ENCODE measurements around the gene RAB5A. TPM values are rescaled to one million over a fixed set of nuclear protein-coding genes. Genes with fewer than 3 reads are reported as not detected.
"Not testable (repeated sequence)": the region's sequence is repeated elsewhere in the genome, so short reads cannot be mapped to it uniquely, and the experiment has no call there.

RAB5A gene
- total RNA-seq, 3 donors from 2014 or later = 72.8 to 97.2 (median 82.9) TPM

DNA sequence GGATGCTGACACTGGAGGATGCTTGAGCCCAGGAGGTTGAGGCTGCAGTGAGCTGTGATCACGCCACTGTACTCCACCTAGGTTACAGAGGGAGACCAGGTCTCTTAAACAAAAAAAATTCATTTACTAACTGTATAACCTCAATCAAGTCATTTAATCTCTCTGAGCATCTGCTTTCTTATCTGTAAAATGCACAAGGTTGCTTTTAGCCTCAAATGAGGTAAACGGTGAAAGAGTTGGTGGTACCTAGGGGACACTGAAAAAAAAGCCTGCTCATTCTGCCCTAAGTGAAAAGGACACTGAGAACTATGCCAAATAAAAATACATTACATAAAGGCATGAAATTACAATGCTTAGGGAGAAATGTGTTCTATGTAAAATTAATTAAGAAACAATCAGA, 61.7 kb downstream of the RAB5A start:
- DNase-seq (ENCODE audit: low spot score in 2 of 2) = no peak
- Histone ChIP-seq H3K4me1 (no peaks in the 10 kb centered on the region), H3K27me3 (no peaks in the 10 kb centered on the region), H3K4me3 (no peak overlapping the region), H3K27ac (no peak overlapping the region), H3K36me3 (no peaks in the 10 kb centered on the region), H3K9me3 (no peaks in the 10 kb centered on the region)
- TF ChIP-seq, protein P1, sequence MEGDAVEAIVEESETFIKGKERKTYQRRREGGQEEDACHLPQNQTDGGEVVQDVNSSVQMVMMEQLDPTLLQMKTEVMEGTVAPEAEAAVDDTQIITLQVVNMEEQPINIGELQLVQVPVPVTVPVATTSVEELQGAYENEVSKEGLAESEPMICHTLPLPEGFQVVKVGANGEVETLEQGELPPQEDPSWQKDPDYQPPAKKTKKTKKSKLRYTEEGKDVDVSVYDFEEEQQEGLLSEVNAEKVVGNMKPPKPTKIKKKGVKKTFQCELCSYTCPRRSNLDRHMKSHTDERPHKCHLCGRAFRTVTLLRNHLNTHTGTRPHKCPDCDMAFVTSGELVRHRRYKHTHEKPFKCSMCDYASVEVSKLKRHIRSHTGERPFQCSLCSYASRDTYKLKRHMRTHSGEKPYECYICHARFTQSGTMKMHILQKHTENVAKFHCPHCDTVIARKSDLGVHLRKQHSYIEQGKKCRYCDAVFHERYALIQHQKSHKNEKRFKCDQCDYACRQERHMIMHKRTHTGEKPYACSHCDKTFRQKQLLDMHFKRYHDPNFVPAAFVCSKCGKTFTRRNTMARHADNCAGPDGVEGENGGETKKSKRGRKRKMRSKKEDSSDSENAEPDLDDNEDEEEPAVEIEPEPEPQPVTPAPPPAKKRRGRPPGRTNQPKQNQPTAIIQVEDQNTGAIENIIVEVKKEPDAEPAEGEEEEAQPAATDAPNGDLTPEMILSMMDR (IDR thresholded peaks at IDR 0.05) = no peak
- TF ChIP-seq POLR2A (IDR thresholded peaks at IDR 0.05) (no peak), POLR2AphosphoS5 (IDR thresholded peaks at IDR 0.05) (no peak)
- intact Hi-C loops (cut with DNase I; ENCODE audit: low total_unique reads) = no loop called here

DNA sequence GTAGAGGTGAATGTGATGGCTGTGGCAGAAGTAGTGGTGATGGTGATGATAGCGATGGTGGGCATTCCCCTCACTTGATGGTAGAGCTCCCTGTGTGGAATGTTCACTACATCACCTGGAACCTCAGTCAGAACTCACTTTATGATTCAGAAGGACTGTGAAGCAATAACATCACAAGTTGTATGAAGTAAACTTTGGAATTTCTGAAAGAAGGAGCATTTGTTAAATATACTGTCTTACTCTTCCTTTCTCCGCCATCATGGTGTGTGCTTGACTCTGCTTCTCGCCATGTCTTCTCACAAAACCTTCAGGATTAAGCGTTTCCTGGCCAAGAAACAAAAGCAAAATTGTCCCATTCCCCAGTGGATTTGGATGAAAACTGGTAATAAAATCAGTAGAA, 65.3 kb downstream of the RAB5A start, which contains the start of gene PP2D1:
PP2D1 (minus strand) TSS at position 101 of the 400 bp plus-strand sequence. CDS start 192 bp downstream, outside the sequence.
- Histone ChIP-seq H3K9me3 (no peaks in the 10 kb centered on the region), H3K4me3 (no peak within 1 kb of the TSS), H3K27ac (no peak within 1 kb of the TSS), H3K4me1 (no peaks in the 10 kb centered on the region), H3K36me3 (no peaks in the 10 kb centered on the region), H3K27me3 (no peaks in the 10 kb centered on the region)
- intact Hi-C loops (cut with DNase I; ENCODE audit: low total_unique reads) = no loop called here
- DNase-seq (ENCODE audit: low spot score in 2 of 2) = no peak
- no peak for TF ChIP-seq POLR2AphosphoS5 (IDR thresholded peaks at IDR 0.05)
- TF ChIP-seq, protein P1 (IDR thresholded peaks at IDR 0.05) = no peak
- TF ChIP-seq POLR2A (IDR thresholded peaks at IDR 0.05) = no peak

DNA sequence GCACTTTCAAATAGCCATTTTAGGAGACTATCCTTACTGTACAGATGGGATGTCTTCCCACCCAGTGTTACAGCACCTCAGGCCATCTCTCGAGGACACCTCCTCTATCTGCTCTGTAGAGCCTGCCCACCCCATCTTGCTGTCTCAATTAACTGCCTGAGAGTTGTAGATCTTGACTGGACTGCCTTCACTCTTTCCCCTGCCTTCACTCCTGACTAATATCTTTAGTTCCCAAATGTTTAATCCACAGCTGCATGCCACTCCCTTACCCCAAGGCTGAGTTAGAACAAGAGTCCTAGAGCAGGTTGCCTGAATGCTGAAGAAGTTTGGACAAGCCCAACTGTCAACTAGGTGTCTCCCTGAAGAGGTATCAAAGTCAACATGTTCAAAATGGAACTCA, 66.5 kb downstream of the RAB5A start:
- Histone ChIP-seq H3K4me1 (no peaks in the 10 kb centered on the region), H3K9me3 (no peaks in the 10 kb centered on the region), H3K27me3 (no peaks in the 10 kb centered on the region), H3K27ac (no peak overlapping the region), H3K4me3 (no peak overlapping the region), H3K36me3 (no peaks in the 10 kb centered on the region)
- no peak for DNase-seq (ENCODE audit: low spot score in 2 of 2)
- intact Hi-C loops (cut with DNase I; ENCODE audit: low total_unique reads) = no loop called here
- TF ChIP-seq POLR2AphosphoS5 (IDR thresholded peaks at IDR 0.05) (no peak), POLR2A (IDR thresholded peaks at IDR 0.05) (no peak)
- TF ChIP-seq, protein P1 (IDR thresholded peaks at IDR 0.05) = no peak

DNA sequence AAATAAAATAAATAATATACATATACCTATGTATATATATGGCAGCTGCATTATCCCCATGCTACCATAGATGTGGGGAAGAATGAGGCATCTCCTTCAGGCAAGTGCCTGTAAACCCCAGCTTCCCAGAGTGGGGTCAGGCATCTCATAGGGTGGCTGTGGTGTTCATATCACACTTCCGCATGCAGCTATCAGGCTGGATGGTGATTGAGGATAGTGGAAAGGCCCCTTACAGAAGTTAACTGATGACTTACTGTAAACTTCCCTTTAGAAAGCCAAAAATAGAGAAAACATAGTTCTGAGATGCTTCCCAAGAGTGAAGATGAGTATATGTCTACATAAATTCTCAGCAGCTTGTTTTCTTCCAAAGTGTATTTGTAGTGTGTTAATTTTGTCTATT, 68.6 kb downstream of the RAB5A start:
- intact Hi-C loops (cut with DNase I; ENCODE audit: low total_unique reads) = no loop called here
- H3K4me3 ChIP-seq = no peak overlapping the region
- no peak overlapping the region for H3K27ac ChIP-seq
- no peaks in the 10 kb centered on the region for H3K27me3 ChIP-seq
- no peaks in the 10 kb centered on the region for H3K9me3 ChIP-seq
- H3K4me1 ChIP-seq = no peaks in the 10 kb centered on the region
- H3K36me3 ChIP-seq = no peaks in the 10 kb centered on the region
- TF ChIP-seq POLR2AphosphoS5 (IDR thresholded peaks at IDR 0.05) = no peak
- no peak for TF ChIP-seq POLR2A (IDR thresholded peaks at IDR 0.05)
- TF ChIP-seq, protein P1 (IDR thresholded peaks at IDR 0.05) = no peak
- DNase-seq (ENCODE audit: low spot score in 2 of 2) = no peak

DNA sequence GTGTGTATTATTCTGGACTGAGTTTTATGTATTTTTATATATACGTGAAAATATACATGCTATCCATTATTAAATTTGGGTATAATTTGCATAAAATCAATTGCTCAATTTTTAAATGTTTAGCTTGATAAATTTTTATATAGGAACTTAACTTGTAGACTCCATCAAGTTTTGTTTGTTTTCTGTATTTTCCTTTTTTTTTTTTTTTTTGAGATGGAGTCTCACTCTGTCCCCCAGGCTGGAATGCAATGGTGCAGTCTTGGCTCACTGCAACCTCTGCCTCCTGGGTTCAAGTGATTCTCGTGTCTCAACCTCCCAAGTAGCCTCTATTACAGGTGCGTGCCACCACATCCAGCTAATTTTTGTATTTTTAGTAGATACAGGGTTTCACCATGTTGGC, 69.2 kb downstream of the RAB5A start:
- H3K36me3 ChIP-seq; H3K4me3 ChIP-seq; H3K27ac ChIP-seq; H3K9me3 ChIP-seq; intact Hi-C loops (cut with DNase I; ENCODE audit: low total_unique reads); DNase-seq (ENCODE audit: low spot score in 2 of 2); H3K27me3 ChIP-seq; H3K4me1 ChIP-seq: not testable (repeated sequence)
